HG03571 (cell line): Measurements from ENCODE around the gene KRTAP26-1.

ENCODE experiments used
- ATAC-seq: cut with Tn5 transposase; IDR thresholded peaks from one replicate; pipeline ENCODE4 v1.9.1; 2021; ENCODE audit not compliant: unreplicated experiment

KRTAP26-1 gene

GRCh38 chr21:30271611-30272010 lies 48.5 kb downstream of the KRTAP26-1 start:
- no peak for ATAC-seq

- ATAC-seq, result no peak
Observed at GRCh38 chr21:30271156-30271555, 49.0 kb downstream of the KRTAP26-1 start.

- no peak for ATAC-seq
Observed at GRCh38 chr21:30269803-30270530, 50.1 kb downstream of the KRTAP26-1 start.
